Nephron progenitor cell (in vitro differentiated cells): ENCODE results near the gene FARP1.
A peak's percentile ranks its signal among the peaks of the same experiment; 100 is the strongest.

Source experiments
- DNase-seq: peaks from one replicate; pipeline ENCODE4 v3.0.0; 2021
- H3K27ac Mint-ChIP-seq: 2 replicates; pipeline ENCODE4 v1.8.0; 2021; ENCODE audit warnings: mild to moderate bottlenecking, moderate library complexity, mixed read lengths
- H3K27me3 Mint-ChIP-seq: 2 replicates; pipeline ENCODE4 v1.8.0; 2021; ENCODE audit warnings: mild to moderate bottlenecking, low read depth, mixed read lengths; ENCODE audit not compliant: poor library complexity
- H3K36me3 Mint-ChIP-seq: 2 replicates; pipeline ENCODE4 v1.8.0; 2021; ENCODE audit warnings: low read depth, mixed read lengths
- H3K4me1 Mint-ChIP-seq: 2 replicates; pipeline ENCODE4 v1.8.0; 2021; ENCODE audit warnings: mixed read lengths
- H3K4me3 Mint-ChIP-seq: 2 replicates; pipeline ENCODE4 v1.8.0; 2021; ENCODE audit warnings: mild to moderate bottlenecking, moderate library complexity, mixed read lengths
- H3K9me3 Mint-ChIP-seq: 2 replicates; pipeline ENCODE4 v1.8.0; 2021; ENCODE audit warnings: mild to moderate bottlenecking, moderate library complexity, mixed read lengths
- TF ChIP-seq, protein P1 (sequence below): fragments of 200-600 bp; sonication (generic); IDR thresholded peaks from 2 replicates; pipeline ENCODE4 v1.5.0; 2021; ENCODE audit warnings: antibody characterized with exemption

Gene FARP1

DNA sequence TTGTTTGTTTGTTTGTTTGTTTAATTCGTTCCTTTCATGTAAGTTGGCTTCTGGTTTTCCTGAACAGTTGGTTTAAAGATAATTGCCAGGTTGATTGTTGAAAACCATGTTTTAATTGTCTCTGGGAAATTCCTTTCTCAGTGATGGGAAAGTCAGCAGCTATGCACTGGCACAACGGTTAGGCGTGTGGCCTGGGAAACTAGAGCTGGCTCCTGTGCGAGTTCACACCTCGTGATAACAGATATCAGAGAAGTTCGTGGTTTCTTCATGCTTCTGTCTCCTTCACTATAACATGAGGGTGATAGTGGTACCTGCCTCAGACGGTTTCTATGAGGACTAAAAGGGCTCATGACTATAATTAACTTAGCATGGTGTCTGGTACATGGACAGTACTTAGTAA, 280.5 kb downstream of the FARP1 start:
- Mint-ChIP-seq H3K9me3 (no peaks in the 10 kb centered on the region), H3K36me3 (peaks cover 95% of the 10 kb centered on the region), H3K27me3 (peaks cover 6% of the 10 kb centered on the region), H3K27ac (no peak overlapping the region), H3K4me3 (no peak overlapping the region), H3K4me1 (peaks cover 23% of the 10 kb centered on the region)
- no peak for DNase-seq
- TF ChIP-seq, protein P1, sequence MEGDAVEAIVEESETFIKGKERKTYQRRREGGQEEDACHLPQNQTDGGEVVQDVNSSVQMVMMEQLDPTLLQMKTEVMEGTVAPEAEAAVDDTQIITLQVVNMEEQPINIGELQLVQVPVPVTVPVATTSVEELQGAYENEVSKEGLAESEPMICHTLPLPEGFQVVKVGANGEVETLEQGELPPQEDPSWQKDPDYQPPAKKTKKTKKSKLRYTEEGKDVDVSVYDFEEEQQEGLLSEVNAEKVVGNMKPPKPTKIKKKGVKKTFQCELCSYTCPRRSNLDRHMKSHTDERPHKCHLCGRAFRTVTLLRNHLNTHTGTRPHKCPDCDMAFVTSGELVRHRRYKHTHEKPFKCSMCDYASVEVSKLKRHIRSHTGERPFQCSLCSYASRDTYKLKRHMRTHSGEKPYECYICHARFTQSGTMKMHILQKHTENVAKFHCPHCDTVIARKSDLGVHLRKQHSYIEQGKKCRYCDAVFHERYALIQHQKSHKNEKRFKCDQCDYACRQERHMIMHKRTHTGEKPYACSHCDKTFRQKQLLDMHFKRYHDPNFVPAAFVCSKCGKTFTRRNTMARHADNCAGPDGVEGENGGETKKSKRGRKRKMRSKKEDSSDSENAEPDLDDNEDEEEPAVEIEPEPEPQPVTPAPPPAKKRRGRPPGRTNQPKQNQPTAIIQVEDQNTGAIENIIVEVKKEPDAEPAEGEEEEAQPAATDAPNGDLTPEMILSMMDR, result no peak

DNA sequence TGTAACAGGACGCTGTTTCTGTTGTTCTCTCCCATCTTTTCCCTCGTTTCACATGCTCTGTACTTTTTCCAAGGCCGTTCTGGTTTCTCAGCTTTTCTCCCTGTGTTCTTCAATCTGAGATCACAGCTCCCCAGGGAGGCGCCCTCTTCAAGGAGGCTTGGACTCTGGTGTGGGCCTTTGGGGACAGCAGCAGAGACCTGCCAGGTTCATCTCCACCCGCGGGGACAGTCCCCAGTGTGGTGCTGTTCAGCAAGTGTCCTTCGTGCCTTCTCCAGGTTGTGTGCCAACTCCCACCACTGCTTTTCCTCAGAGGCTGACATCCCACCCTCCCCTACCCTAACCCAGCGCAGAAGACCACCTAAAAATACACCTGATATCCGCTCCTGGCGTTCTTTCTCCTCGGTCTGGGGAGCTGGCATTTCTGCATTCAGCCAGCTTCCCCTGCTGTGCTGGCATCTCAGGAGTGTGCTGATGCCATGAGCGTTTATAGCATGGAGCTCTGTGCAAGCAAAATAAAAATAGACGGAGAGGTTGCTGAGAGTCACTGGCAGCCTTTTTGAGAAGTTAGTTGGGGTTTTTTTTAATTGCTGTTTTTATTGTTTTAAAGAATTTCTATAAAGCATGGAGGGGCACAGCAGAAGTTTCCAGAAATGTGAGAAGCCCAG, 284.6 kb downstream of the FARP1 start:
- peaks cover 7% of the 10 kb centered on the region for H3K27me3 Mint-ChIP-seq
- peaks cover 26% of the 10 kb centered on the region for H3K4me1 Mint-ChIP-seq
- no peak overlapping the region for H3K4me3 Mint-ChIP-seq
- TF ChIP-seq, protein P1, result no peak
- H3K9me3 Mint-ChIP-seq, result no peaks in the 10 kb centered on the region
- DNase-seq, result no peak
- peaks cover 91% of the 10 kb centered on the region for H3K36me3 Mint-ChIP-seq
- H3K27ac Mint-ChIP-seq, result peak overlapping the region; percentile 70

DNA sequence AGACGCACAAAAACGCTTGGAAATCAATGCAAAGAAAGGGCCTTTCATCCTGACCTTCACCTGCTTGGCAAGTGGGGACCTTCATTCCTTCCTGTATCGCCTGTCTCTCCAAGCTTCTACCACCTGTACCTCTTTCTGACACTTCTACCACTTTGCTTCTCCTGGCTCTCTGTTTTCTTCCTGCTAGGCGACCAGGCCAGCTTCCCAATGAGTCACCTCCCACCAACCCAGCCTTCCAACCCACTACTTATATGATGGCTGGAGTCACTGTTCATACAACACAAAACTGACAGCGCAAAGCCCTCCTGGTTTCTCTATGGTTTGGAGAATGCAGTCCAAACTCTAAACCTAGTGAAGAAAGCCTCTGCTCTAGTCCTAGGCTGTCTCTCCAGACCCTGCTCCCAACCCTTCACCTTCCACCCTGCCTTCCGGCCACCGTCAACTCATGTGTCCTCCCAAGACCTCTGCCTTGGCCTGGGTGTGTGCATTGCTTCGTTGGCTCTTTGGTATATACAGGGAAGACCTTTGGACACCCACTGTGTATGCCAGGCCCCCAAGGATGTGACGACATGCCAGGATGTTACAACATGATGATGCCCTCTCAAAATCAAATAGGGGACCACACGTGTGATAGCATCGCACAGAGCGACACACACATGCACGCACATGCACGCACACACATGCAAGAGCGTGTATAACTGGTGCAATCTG, 285.5 kb downstream of the FARP1 start:
- no peak overlapping the region for H3K4me3 Mint-ChIP-seq

DNA sequence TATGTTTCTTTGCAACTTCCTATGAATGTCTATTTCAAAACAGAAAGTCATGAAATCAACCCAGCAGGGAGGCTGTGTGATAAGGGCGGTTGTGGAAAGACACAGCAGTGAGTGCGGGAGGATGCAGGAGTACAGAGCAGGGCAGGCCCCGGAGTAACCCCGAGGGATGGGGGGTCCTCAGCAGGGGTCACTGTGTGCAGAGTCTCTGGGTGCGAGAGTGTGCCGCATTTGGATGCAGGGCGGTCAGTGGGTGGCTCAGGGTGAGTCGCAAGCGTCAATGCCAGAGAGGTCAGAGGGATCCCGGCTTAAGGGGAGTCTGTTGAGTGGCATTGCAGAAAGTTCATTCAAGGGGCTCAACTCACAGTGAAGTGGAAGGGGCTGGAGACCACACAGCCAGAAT, 286.2 kb downstream of the FARP1 start:
- TF ChIP-seq, protein P1, result no peak
- Mint-ChIP-seq H3K27ac (peak overlapping the region; percentile 14), H3K9me3 (no peaks in the 10 kb centered on the region), H3K27me3 (peaks cover 4% of the 10 kb centered on the region), H3K4me3 (no peak overlapping the region), H3K36me3 (peaks cover 85% of the 10 kb centered on the region), H3K4me1 (peaks cover 26% of the 10 kb centered on the region)
- DNase-seq, result no peak

More for the DNA sequence above, 285.5 kb downstream of the FARP1 start:
- Mint-ChIP-seq H3K4me1 (peaks cover 26% of the 10 kb centered on the region), H3K27me3 (peaks cover 7% of the 10 kb centered on the region), H3K27ac (peak overlapping the region; percentile 95), H3K36me3 (peaks cover 88% of the 10 kb centered on the region), H3K9me3 (no peaks in the 10 kb centered on the region)
- TF ChIP-seq, protein P1, result no peak
- no peak for DNase-seq

DNA sequence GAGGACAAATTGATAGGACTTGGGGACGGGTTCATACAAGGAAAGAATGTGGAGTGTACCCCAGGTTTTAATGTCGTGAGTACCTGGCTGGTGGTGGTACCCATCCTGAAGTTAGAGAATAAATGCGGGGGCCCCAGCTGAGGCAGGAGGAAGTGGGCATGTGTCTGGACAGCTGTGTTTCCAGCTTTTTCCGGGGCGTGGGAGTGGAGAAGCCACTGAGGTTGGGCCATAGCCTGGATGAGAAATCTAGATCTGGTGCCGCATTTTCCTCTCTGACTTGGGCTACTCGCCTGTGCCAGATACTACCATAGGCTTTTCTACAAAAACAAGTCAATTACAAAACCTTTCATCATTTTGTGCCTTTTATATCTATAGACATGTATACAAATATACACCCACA, 286.6 kb downstream of the FARP1 start:
- TF ChIP-seq, protein P1, result no peak
- peaks cover 4% of the 10 kb centered on the region for H3K27me3 Mint-ChIP-seq
- peaks cover 26% of the 10 kb centered on the region for H3K4me1 Mint-ChIP-seq
- DNase-seq, result no peak
- no peak overlapping the region for H3K4me3 Mint-ChIP-seq
- no peak overlapping the region for H3K27ac Mint-ChIP-seq
- H3K9me3 Mint-ChIP-seq, result no peaks in the 10 kb centered on the region
- peaks cover 81% of the 10 kb centered on the region for H3K36me3 Mint-ChIP-seq
